Posterior vena cava (tissue), 2 donors: Measurements from ENCODE around the gene ZFP28. TPM values are rescaled to one million over a fixed set of nuclear protein-coding genes. Genes with fewer than 3 reads are reported as not detected.

ENCODE experiments used
- DNase-seq: peaks from one replicate; pipeline ENCODE4 v3.0.0-alpha.2; 2020; ENCODE audit warnings: low spot score
- intact Hi-C, 2 donors: fragments of 100-400 bp; cut with DNase I; formaldehyde crosslinking; loops; one replicate each; pipeline versions ENCODE4 v1.14.1 to v1.14.2; 2022 to 2023
- total RNA-seq, 2 donors: library from RNA; stranded (reverse); fragmentation: NEBNext Ultra II Directional; extraction: Animal tissue kit (Norgen Biotek cat#: 25700); gene quantifications; one replicate each; pipeline ENCODE4 v1.2.1, GENCODE V29; 2021
- donor health status: DM: yes; HTN: yes; CAD: no.
- donor health status: DM: yes; HTN: yes; CAD: no.

The ZFP28 gene
- total RNA-seq, 2 donors from 2014 or later = 9.3 to 11.9 TPM

DNA sequence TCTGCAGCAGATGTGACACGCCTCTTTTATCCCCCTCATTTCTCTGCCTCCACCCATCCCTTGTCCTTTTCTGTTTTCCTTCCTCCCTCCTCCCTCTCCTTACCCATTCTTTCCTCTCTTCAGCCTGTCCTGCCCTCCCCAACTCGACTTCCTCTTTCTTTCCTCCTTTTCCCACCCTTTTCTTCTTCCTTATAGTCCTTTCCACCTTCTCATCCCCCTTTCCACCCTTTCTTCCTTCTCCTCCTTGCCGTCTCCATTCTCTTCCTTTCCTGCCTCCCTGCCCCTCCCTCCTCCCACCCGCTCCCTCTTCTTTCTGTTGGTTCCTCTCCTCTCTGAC lies 55.7 kb downstream of the ZFP28 start:
- no peak for DNase-seq
- intact Hi-C loops = no loop called here

DNA sequence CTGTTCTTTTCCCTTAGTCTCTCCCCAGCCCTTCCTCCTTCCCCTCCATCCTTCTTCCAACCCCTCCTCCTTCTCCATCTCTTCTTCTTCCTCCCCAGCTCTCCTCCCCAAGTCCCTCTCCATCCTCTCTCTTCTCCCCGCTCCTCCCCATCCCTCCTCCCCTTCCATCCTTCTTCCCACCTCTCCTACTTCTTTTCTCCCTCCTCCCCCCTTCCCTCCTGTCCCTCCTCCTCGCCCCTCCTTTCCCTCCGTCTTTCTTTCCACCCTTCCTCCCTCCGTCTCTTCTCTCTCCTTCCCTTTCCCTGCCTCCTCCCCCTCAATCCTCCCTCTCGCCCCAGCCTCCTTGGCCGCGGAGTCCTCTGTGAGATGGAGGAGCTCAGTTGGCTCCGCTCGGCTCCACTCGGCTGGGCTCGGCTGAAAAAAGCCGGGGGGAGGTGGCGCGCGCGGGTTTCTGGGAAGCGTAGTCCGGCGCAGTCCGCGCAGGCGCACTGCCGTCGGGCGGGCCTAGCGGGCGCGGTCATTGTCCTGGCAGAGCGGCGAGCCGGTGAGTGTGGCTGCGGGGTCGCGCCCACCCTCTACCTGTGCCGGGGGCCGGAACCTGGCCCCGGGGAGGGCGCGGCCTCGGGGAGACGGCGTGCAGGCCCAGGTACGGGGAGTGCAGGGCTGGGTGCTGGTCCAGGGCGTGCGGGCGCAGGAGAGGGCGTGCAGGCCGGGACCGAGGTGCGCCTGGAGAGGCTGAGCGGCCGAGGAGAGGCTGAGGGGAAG lies 56.2 kb downstream of the ZFP28 start, which contains the start of gene ZNF71:
Gene ZNF71, plus strand, starts transcription at position 520 of the 765 bp plus-strand sequence. CDS start 6,257 bp downstream, outside the sequence.
- intact Hi-C loops = no loop called here
- peak; percentile 98 for DNase-seq

DNA sequence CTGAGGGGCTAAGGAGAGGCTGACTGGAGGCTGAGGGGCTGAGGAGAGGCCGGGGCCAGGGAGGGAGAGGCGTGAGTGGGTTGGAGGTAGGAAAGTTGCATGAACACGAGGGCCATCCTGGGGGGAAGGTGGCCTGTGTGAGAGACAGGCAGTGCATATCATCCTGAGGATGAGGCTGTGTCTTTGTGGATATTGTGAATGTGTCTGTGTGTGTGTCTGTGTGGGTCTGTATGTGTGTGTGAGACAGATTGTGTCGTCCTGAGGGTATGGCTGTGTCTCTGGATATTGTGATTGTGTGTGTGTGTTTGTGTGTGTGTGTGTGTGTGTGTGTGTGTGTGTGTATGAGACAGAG lies 56.8 kb downstream of the ZFP28 start:
- intact Hi-C loops = no loop called here
- no peak for DNase-seq

DNA sequence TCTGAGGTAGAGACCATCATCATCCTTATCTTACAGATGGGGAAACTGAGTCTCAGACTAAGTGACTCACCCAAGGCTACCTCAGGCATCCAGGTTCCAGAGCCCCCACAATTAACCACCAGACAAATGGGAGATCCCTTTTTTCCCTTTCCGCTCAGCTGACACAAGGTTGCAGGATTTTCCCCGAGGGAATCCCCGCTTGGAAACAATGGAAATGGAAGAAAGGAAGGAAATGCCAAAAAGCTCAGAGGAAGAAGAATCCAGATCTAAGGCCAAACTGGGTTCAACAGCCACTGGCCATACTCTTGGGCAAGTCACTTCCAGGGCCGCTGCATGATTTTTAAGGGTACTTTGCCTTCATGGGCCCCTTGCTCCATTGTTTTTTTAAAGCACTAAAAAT lies 57.9 kb downstream of the ZFP28 start:
- DNase-seq = no peak
- intact Hi-C loops = no loop called here

DNA sequence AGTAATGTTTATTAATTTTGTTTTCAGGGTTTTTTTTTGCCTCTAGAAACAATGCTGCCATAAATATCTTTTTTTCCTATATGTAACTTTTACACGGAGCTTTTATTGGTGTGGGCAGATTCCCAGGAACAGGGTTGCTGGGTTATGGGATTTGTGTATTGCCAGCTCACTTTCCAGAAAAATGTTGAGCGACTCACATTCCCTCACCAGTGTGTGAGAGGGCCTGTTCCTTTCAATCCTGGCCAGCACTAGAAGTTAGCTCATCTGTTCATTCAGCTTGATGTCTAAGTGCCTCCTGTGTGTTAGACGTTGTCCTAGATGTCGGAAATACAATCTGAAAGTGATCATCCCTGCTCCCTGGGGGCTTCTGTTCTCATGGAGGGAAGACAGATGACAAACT lies 58.9 kb downstream of the ZFP28 start:
- intact Hi-C loops = no loop called here
- DNase-seq = no peak

DNA sequence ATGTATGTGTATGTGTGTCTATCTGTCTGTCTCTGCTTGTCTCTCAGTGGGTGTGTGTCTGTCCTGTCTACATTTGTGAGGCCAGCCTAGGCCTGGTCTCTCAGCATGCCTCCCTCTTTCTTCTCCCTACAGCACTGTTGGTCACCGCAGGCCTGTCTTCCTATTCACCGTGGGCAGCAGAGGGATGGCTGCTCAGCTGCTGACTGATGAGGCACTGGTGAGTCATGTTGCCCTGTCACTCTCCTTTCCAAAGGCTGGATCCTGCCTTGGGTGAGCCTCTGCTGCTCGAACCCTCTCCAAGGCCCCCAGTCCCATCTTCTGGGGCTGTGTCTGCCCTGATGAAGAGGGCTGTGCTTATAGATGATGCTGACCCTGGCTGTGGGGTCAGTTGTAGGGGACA lies 62.6 kb downstream of the ZFP28 start:
- intact Hi-C loops = no loop called here
- no peak for DNase-seq

DNA sequence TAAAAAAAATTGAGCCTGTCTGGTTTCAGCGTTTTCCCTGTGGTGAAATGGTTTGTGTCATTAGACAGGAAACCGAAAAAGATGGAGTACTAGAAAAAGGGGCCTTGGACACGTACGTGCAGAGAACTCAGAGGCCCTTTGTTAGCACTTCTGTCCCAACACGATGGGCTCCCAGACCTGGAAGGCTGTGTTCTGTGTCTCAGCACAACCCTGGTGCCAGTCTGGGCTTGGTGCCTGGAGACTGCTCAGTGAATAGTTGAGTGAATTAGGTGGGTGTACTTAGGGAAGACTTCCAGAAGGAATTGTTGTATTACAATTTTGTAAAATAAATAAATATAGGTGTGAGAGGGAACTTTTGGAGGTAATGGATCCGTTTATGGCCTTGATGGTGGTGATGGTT lies 65.1 kb downstream of the ZFP28 start:
- intact Hi-C loops = no loop called here
- no peak for DNase-seq

Other genes starting within 250 kb of the ZFP28 start
- gene ZSCAN5A, start 224.1 kb upstream of the ZFP28 start, total RNA-seq = 1 to 10 TPM; 8.5 to 10.0 TPM
- gene ZNF582, start 145.4 kb upstream of the ZFP28 start, total RNA-seq = 1 to 10 TPM; 3.0 to 3.7 TPM
- gene ZNF583, start 134.6 kb upstream of the ZFP28 start, total RNA-seq = 10 to 100 TPM in 1 of 2 donors, 1 to 10 TPM in 1; 9.6 to 10.8 TPM
- 1 to 10 TPM; 3.8 to 4.0 TPM for gene ZNF667, start 61.6 kb upstream of the ZFP28 start, total RNA-seq
- gene ZNF471, start 31.1 kb upstream of the ZFP28 start, total RNA-seq = 1 to 10 TPM; 7.7 to 9.4 TPM
- 1 to 10 TPM; 6.6 to 8.2 TPM for gene ZNF470, start 28.5 kb downstream of the ZFP28 start, total RNA-seq
- 10 to 100 TPM in 1 of 2 donors, 1 to 10 TPM in 1; 8.4 to 11.1 TPM for gene ZNF71, start 56.4 kb downstream of the ZFP28 start, total RNA-seq
- gene SMIM17, start 104.2 kb downstream of the ZFP28 start, total RNA-seq = under 1 TPM; 0.71 to 0.74 TPM
- gene ZNF835, start 132.8 kb downstream of the ZFP28 start, total RNA-seq = 1 to 10 TPM; 1.7 to 2.0 TPM